Adipocyte (in vitro differentiated cells): Measurements from ENCODE around the gene FAM149B1.

ENCODE experiments used
- DNase-seq: peaks from one replicate; pipeline ENCODE4 v3.0.0-alpha.2; 2015; ENCODE audit warnings: low read depth
- H3K27me3 ChIP-seq: replicated peaks from 2 replicates; pipeline ENCODE4 v1.7.0; 2013; ENCODE audit warnings: mild to moderate bottlenecking, low read length, moderate library complexity; ENCODE audit not compliant: control insufficient read depth, insufficient read depth
- H3K36me3 ChIP-seq: 2 replicates; pipeline ENCODE4 v1.7.0; 2013; ENCODE audit warnings: low read length, mild to moderate bottlenecking, moderate library complexity; ENCODE audit not compliant: control insufficient read depth, insufficient read depth, severe bottlenecking
- H3K4me1 ChIP-seq: 2 replicates; pipeline ENCODE4 v1.7.0; 2013; ENCODE audit warnings: mild to moderate bottlenecking, low read length, moderate library complexity; ENCODE audit not compliant: control insufficient read depth, insufficient read depth
- H3K4me3 ChIP-seq: 2 replicates; pipeline ENCODE4 v1.7.0; 2013; ENCODE audit warnings: mild to moderate bottlenecking, low read length, moderate library complexity
- H3K9ac ChIP-seq: 2 replicates; pipeline ENCODE4 v1.7.0; 2013; ENCODE audit warnings: mild to moderate bottlenecking, low read length, moderate library complexity
- H3K9me3 ChIP-seq: 2 replicates; pipeline ENCODE4 v1.7.0; 2013; ENCODE audit warnings: mild to moderate bottlenecking, low read length, moderate library complexity; ENCODE audit not compliant: control insufficient read depth

The FAM149B1 gene

GRCh38 chr10:73211106-73211811, 43.3 kb downstream of the FAM149B1 start:
- H3K4me3 ChIP-seq = no peak overlapping the region
- H3K36me3 ChIP-seq = peaks cover 8% of the 10 kb centered on the region
- no peak for DNase-seq
- peaks cover 10% of the 10 kb centered on the region for H3K4me1 ChIP-seq
- H3K9ac ChIP-seq = no peak overlapping the region
- H3K9me3 ChIP-seq = no peaks in the 10 kb centered on the region
- no peaks in the 10 kb centered on the region for H3K27me3 ChIP-seq

- no peak overlapping the region for H3K9ac ChIP-seq
- H3K36me3 ChIP-seq = peaks cover 14% of the 10 kb centered on the region
- H3K27me3 ChIP-seq = no peaks in the 10 kb centered on the region
- H3K4me3 ChIP-seq = no peak overlapping the region
- no peaks in the 10 kb centered on the region for H3K9me3 ChIP-seq
- peaks cover 3% of the 10 kb centered on the region for H3K4me1 ChIP-seq
- DNase-seq = no peak
Measured at GRCh38 chr10:73215749-73216148, 47.8 kb downstream of the FAM149B1 start.

- H3K4me3 ChIP-seq = no peak overlapping the region
- no peak overlapping the region for H3K9ac ChIP-seq
- no peaks in the 10 kb centered on the region for H3K27me3 ChIP-seq
- no peak for DNase-seq
- H3K4me1 ChIP-seq = peaks cover 3% of the 10 kb centered on the region
- peaks cover 14% of the 10 kb centered on the region for H3K36me3 ChIP-seq
- H3K9me3 ChIP-seq = no peaks in the 10 kb centered on the region
Measured at GRCh38 chr10:73217628-73218027, 49.7 kb downstream of the FAM149B1 start.

GRCh38 chr10:73218431-73219191, 50.7 kb downstream of the FAM149B1 start:
- Histone ChIP-seq H3K9ac (no peak overlapping the region), H3K36me3 (peaks cover 14% of the 10 kb centered on the region), H3K4me1 (peaks cover 3% of the 10 kb centered on the region), H3K9me3 (no peaks in the 10 kb centered on the region), H3K27me3 (no peaks in the 10 kb centered on the region), H3K4me3 (no peak overlapping the region)
- peak; percentile 14 for DNase-seq

GRCh38 chr10:73219384-73219783, 51.5 kb downstream of the FAM149B1 start:
- no peak overlapping the region for H3K9ac ChIP-seq
- DNase-seq = no peak
- peaks cover 14% of the 10 kb centered on the region for H3K36me3 ChIP-seq
- H3K27me3 ChIP-seq = no peaks in the 10 kb centered on the region
- no peaks in the 10 kb centered on the region for H3K9me3 ChIP-seq
- H3K4me1 ChIP-seq = peaks cover 8% of the 10 kb centered on the region
- H3K4me3 ChIP-seq = no peak overlapping the region

- Histone ChIP-seq H3K9me3 (no peaks in the 10 kb centered on the region), H3K9ac (no peak overlapping the region), H3K4me1 (peaks cover 8% of the 10 kb centered on the region), H3K4me3 (no peak overlapping the region), H3K36me3 (peaks cover 14% of the 10 kb centered on the region), H3K27me3 (no peaks in the 10 kb centered on the region)
- no peak for DNase-seq
Measured at GRCh38 chr10:73220989-73221388, 53.1 kb downstream of the FAM149B1 start.

- Histone ChIP-seq H3K9me3 (no peaks in the 10 kb centered on the region), H3K27me3 (no peaks in the 10 kb centered on the region), H3K36me3 (peaks cover 12% of the 10 kb centered on the region), H3K4me3 (no peak overlapping the region), H3K9ac (no peak overlapping the region), H3K4me1 (peaks cover 10% of the 10 kb centered on the region)
- DNase-seq = no peak
Measured at GRCh38 chr10:73225518-73225917, 57.6 kb downstream of the FAM149B1 start.

- Histone ChIP-seq H3K4me3 (no peak overlapping the region), H3K36me3 (peaks cover 19% of the 10 kb centered on the region)
Measured at GRCh38 chr10:73226663-73227062, 58.7 kb downstream of the FAM149B1 start.

GRCh38 chr10:73228247-73228646, 60.3 kb downstream of the FAM149B1 start:
- H3K9me3 ChIP-seq = no peaks in the 10 kb centered on the region
- no peak overlapping the region for H3K4me3 ChIP-seq
- H3K36me3 ChIP-seq = peaks cover 19% of the 10 kb centered on the region
- peaks cover 10% of the 10 kb centered on the region for H3K4me1 ChIP-seq
- no peak for DNase-seq
- H3K9ac ChIP-seq = no peak overlapping the region
- H3K27me3 ChIP-seq = no peaks in the 10 kb centered on the region

More at GRCh38 chr10:73226663-73227062, 58.7 kb downstream of the FAM149B1 start:
- H3K9me3 ChIP-seq = no peaks in the 10 kb centered on the region
- DNase-seq = no peak
- peaks cover 10% of the 10 kb centered on the region for H3K4me1 ChIP-seq
- no peaks in the 10 kb centered on the region for H3K27me3 ChIP-seq
- no peak overlapping the region for H3K9ac ChIP-seq

GRCh38 chr10:73229567-73229966, 61.6 kb downstream of the FAM149B1 start:
- Histone ChIP-seq H3K4me1 (peaks cover 6% of the 10 kb centered on the region), H3K27me3 (no peaks in the 10 kb centered on the region), H3K4me3 (no peak overlapping the region), H3K9me3 (no peaks in the 10 kb centered on the region), H3K9ac (no peak overlapping the region), H3K36me3 (peaks cover 25% of the 10 kb centered on the region)
- no peak for DNase-seq

GRCh38 chr10:73232887-73233286, 65.0 kb downstream of the FAM149B1 start:
- Histone ChIP-seq H3K9ac (no peak overlapping the region), H3K27me3 (no peaks in the 10 kb centered on the region), H3K4me1 (peaks cover 6% of the 10 kb centered on the region), H3K36me3 (peaks cover 31% of the 10 kb centered on the region), H3K4me3 (no peak overlapping the region), H3K9me3 (no peaks in the 10 kb centered on the region)
- DNase-seq = no peak
